H1 (cell line): ENCODE data around the gene SLITRK5. TPM values are rescaled to one million over a fixed set of nuclear protein-coding genes. Genes with fewer than 3 reads are reported as not detected.
A peak's percentile ranks its signal among the peaks of the same experiment; 100 is the strongest.

ENCODE experiments used
- CTCF ChIA-PET: fragments of 300-600 bp; sonication (Branson Sonifier 250); formaldehyde crosslinking; loops from one replicate; lab custom pipeline; 2021; ENCODE audit not compliant: partially characterized antibody; lab: Charles Lee
- POLR2A ChIA-PET: fragments of 300-600 bp; sonication (Branson Sonifier 250); formaldehyde crosslinking; loops from one replicate; lab custom pipeline; 2021; ENCODE audit warnings: inconsistent platforms; ENCODE audit not compliant: partially characterized antibody; lab: Charles Lee
- DNase-seq, 2 experiments: peaks; one replicate each; pipeline versions ENCODE4 v3.0.0 to v3.0.0-alpha.2; 2010 to 2022; ENCODE audit warnings: low spot score in 2 of 2, low read depth in 1 of 2, mixed read lengths in 1 of 2
- FAIRE-seq: peaks from 2 replicates; lab custom pipeline; 2011; peaks lifted over from hg19 to GRCh38; lab: Jason Lieb, UNC
- H2AFZ ChIP-seq: 2 replicates; pipeline ENCODE4 v1.8.1; 2012; ENCODE audit warnings: low read length, inconsistent platforms
- H2AK5ac ChIP-seq: 2 replicates; pipeline ENCODE4 v1.6.1; 2013; ENCODE audit warnings: low read depth, low read length
- H2BK120ac ChIP-seq: replicated peaks from 2 replicates; pipeline ENCODE3; 2013; ENCODE audit warnings: low read depth, low read length, inconsistent platforms
- H2BK12ac ChIP-seq: 2 replicates; pipeline ENCODE4 v1.6.1; 2013; ENCODE audit warnings: low read depth, low read length
- H2BK15ac ChIP-seq: 2 replicates; pipeline ENCODE4 v1.6.1; 2013; ENCODE audit warnings: low read length
- H2BK20ac ChIP-seq: 2 replicates; pipeline ENCODE4 v1.6.1; 2013; ENCODE audit warnings: low read length
- H2BK5ac ChIP-seq: 2 replicates; pipeline ENCODE4 v1.6.1; 2013; ENCODE audit warnings: low read depth, low read length
- H3K14ac ChIP-seq: 2 replicates; pipeline ENCODE4 v1.6.1; 2013; ENCODE audit warnings: inconsistent platforms; ENCODE audit not compliant: insufficient read length
- H3K18ac ChIP-seq: 2 replicates; pipeline ENCODE4 v1.6.1; 2013; ENCODE audit warnings: low read length; ENCODE audit errors: extremely low read depth
- H3K23ac ChIP-seq: 2 replicates; pipeline ENCODE4 v1.6.1; 2013; ENCODE audit warnings: inconsistent platforms; ENCODE audit not compliant: insufficient read length
- H3K23me2 ChIP-seq: 2 replicates; pipeline ENCODE4 v1.6.1; 2013; ENCODE audit warnings: low read depth, low read length
- H3K27ac ChIP-seq: 2 replicates; pipeline ENCODE4 v1.6.1; 2011; ENCODE audit warnings: low read depth, low read length, inconsistent platforms
- H3K27me3 ChIP-seq, 4 experiments: replicated peaks in 1 of 4; 1 replicate in 1 of 4; 2 replicates in 3 of 4; pipeline versions ENCODE4 v1.6.1 to v1.8.1; 2011 to 2013; ENCODE audit warnings: low read length in 3 of 4, mild to moderate bottlenecking in 3 of 4, inconsistent platforms in 2 of 4, mixed read lengths in 2 of 4, moderate library complexity in 1 of 4; ENCODE audit not compliant: control insufficient read depth in 3 of 4, insufficient read depth in 3 of 4; ENCODE audit errors: extremely low read depth in 1 of 4
- H3K36me3 ChIP-seq, 4 experiments: 2 replicates each; pipeline versions ENCODE4 v1.6.1 to v1.8.1; 2011 to 2013; ENCODE audit warnings: mild to moderate bottlenecking in 4 of 4, low read length in 3 of 4, moderate library complexity in 2 of 4, control low read depth in 1 of 4, inconsistent platforms in 1 of 4; ENCODE audit not compliant: insufficient read depth in 4 of 4, control insufficient read depth in 2 of 4
- H3K4ac ChIP-seq: replicated peaks from 2 replicates; pipeline ENCODE3; 2013; ENCODE audit warnings: low read length, low read depth, mixed read lengths, inconsistent platforms; ENCODE audit not compliant: insufficient read length
- H3K4me1 ChIP-seq, 4 experiments: replicated peaks in 1 of 4; 1 replicate in 1 of 4; 2 replicates in 3 of 4; pipeline versions ENCODE4 v1.6.1 to v1.8.1; 2011 to 2013; ENCODE audit warnings: low read length in 3 of 4, inconsistent platforms in 2 of 4, mixed read lengths in 1 of 4; ENCODE audit not compliant: insufficient read depth in 4 of 4, control insufficient read depth in 3 of 4
- H3K4me2 ChIP-seq, 2 experiments: 2 replicates each; pipeline versions ENCODE4 v1.6.1 to v1.8.1; 2011 to 2013; ENCODE audit warnings: low read depth in 2 of 2, low read length in 2 of 2, control low read depth in 1 of 2, inconsistent platforms in 1 of 2, mild to moderate bottlenecking in 1 of 2; ENCODE audit not compliant: insufficient read depth in 1 of 2
- H3K4me3 ChIP-seq, 4 experiments: fragments of 200-600, 300-600 bp in 1 of 4; sonication (generic), shearing (Covaris generic), sonication (Bioruptor Twin) in 1 of 4; 2 replicates each; pipeline versions ENCODE4 v1.5.1 to v1.8.1; 2011 to 2016; ENCODE audit warnings: low read length in 4 of 4, low read depth in 3 of 4, control low read depth in 2 of 4, inconsistent platforms in 2 of 4, mild to moderate bottlenecking in 2 of 4, mixed read lengths in 1 of 4, moderate library complexity in 1 of 4; ENCODE audit not compliant: insufficient read depth in 2 of 4; ENCODE audit errors: extremely low read depth in 1 of 4
- H3K56ac ChIP-seq: replicated peaks from 2 replicates; pipeline ENCODE3; 2013; ENCODE audit warnings: low read depth, mild to moderate bottlenecking, mixed read lengths, low read length, inconsistent platforms; ENCODE audit not compliant: insufficient read length
- H3K79me1 ChIP-seq: 2 replicates; pipeline ENCODE4 v1.6.1; 2013; ENCODE audit warnings: low read depth, low read length, control low read depth
- H3K79me2 ChIP-seq, 2 experiments: 2 replicates each; pipeline versions ENCODE4 v1.6.1 to v1.8.1; 2012 to 2013; ENCODE audit warnings: low read length in 2 of 2, mild to moderate bottlenecking in 2 of 2, inconsistent platforms in 1 of 2; ENCODE audit not compliant: insufficient read depth in 2 of 2, control insufficient read depth in 1 of 2
- H3K9ac ChIP-seq, 4 experiments: replicated peaks in 1 of 4; 1 replicate in 1 of 4; 2 replicates in 3 of 4; pipeline versions ENCODE4 v1.6.1 to v1.8.1; 2011 to 2013; ENCODE audit warnings: low read depth in 3 of 4, low read length in 3 of 4, control low read depth in 2 of 4, mild to moderate bottlenecking in 2 of 4, moderate library complexity in 2 of 4, inconsistent platforms in 1 of 4; ENCODE audit errors: extremely low read depth in 1 of 4
- H3K9me3 ChIP-seq, 2 experiments: 2 replicates each; pipeline versions ENCODE4 v1.6.1 to v1.8.1; 2012 to 2013; ENCODE audit warnings: mild to moderate bottlenecking in 2 of 2, moderate library complexity in 2 of 2, control low read depth in 1 of 2, inconsistent platforms in 1 of 2, low read depth in 1 of 2, low read length in 1 of 2, mixed read lengths in 1 of 2; ENCODE audit not compliant: insufficient read depth in 2 of 2
- H4K20me1 ChIP-seq, 2 experiments: replicated peaks in 1 of 2; 2 replicates each; pipeline versions ENCODE3 to v1.8.1; 2011 to 2013; ENCODE audit warnings: inconsistent platforms in 2 of 2, low read length in 2 of 2, mild to moderate bottlenecking in 1 of 2; ENCODE audit not compliant: insufficient read depth in 2 of 2, control insufficient read depth in 1 of 2
- H4K5ac ChIP-seq: 2 replicates; pipeline ENCODE4 v1.6.1; 2013; ENCODE audit warnings: low read length, low read depth, mixed read lengths, inconsistent platforms; ENCODE audit not compliant: insufficient read length
- H4K8ac ChIP-seq: 2 replicates; pipeline ENCODE4 v1.8.0; 2013; ENCODE audit warnings: mild to moderate bottlenecking, moderate library complexity, low read length, inconsistent platforms; ENCODE audit not compliant: insufficient read depth; ENCODE audit errors: extremely low read depth
- H4K91ac ChIP-seq: replicated peaks from 2 replicates; pipeline ENCODE3; 2013; ENCODE audit warnings: low read length, mixed read lengths, inconsistent platforms; ENCODE audit not compliant: insufficient read length
- E2F6 ChIP-seq: IDR thresholded peaks from 2 replicates; pipeline ENCODE4 v1.6.1; 2012; ENCODE audit warnings: inconsistent platforms
- KDM1A ChIP-seq: fragments of 200-600, 300-600 bp; sonication (generic); IDR thresholded peaks from 2 replicates; pipeline ENCODE4 v1.7.1; 2016; ENCODE audit warnings: mild to moderate bottlenecking, low read length, borderline replicate concordance
- KDM5A ChIP-seq: fragments of 200-600 bp; IDR thresholded peaks from 2 replicates; pipeline ENCODE4 v1.7.1; 2012; ENCODE audit warnings: mild to moderate bottlenecking, low read length, inconsistent platforms, mixed read lengths
- MAX ChIP-seq: IDR thresholded peaks from 2 replicates; pipeline ENCODE4 v1.6.1; 2012; ENCODE audit warnings: inconsistent platforms
- POLR2AphosphoS5 ChIP-seq: IDR thresholded peaks from 2 replicates; pipeline ENCODE4 v1.6.1; 2011; ENCODE audit warnings: low read depth, low read length
- TAF7 ChIP-seq: optimal IDR thresholded peaks from 2 replicates; pipeline ENCODE3; 2011; ENCODE audit warnings: low read depth, mild to moderate bottlenecking, inconsistent platforms, low read length, moderate library complexity, borderline replicate concordance
- TCF12 ChIP-seq: IDR thresholded peaks from 2 replicates; pipeline ENCODE4 v1.6.1; 2011; ENCODE audit warnings: low read depth, mild to moderate bottlenecking, low read length
- WGBS, 2 experiments: shearing (Covaris generic) in 1 of 2; methylation state at CpG; one replicate each; pipeline versions ENCODE4 v1.1.6 to v1.1.7; 2013 to 2015; ENCODE audit warnings: low lambda C conversion rate in 2 of 2, mixed read lengths in 2 of 2, inconsistent platforms in 1 of 2, low coverage in 1 of 2, missing lambda C conversion rate in 1 of 2; ENCODE audit not compliant: insufficient replicate concordance in 2 of 2, insufficient coverage in 1 of 2, insufficient read length in 1 of 2; ENCODE audit errors: extremely low coverage in 1 of 2, missing lambda C conversion rate in 1 of 2; 5-methylcytosine and 5-hydroxymethylcytosine counted together
- long read RNA-seq, 2 experiments: library from RNA in 1 of 2; library from capped mRNA in 1 of 2; stranded (forward); transcript quantifications; one replicate each; pipeline ENCODE4 v2.0.0, GENCODE V29; 2021; ENCODE audit warnings: inconsistent platforms in 1 of 2
- polyA minus RNA-seq, 3 experiments: library from RNA; depleted of rRNA, polyadenylated mRNA; stranded (reverse); fragments of >200 nt; gene quantifications; 1 replicate in 2 of 3; 2 replicates in 1 of 3; pipeline ENCODE4 v1.2.3, GENCODE V29; 2011
- polyA plus RNA-seq, 7 experiments: library from polyadenylated mRNA; depleted of rRNA in 3 of 7; stranded (reverse) in 5 of 7; unstranded in 2 of 7; fragments of >200 nt in 5 of 7; fragments of 200-250 nt in 2 of 7; gene quantifications; 1 replicate in 5 of 7; 2 replicates in 1 of 7; 4 replicates in 1 of 7; pipeline versions ENCODE4 v1.2.1 to v1.2.3, GENCODE V29; 2011 to 2013; ENCODE audit warnings: missing spikeins in 2 of 7, mixed read lengths in 2 of 7
- total RNA-seq: library from RNA; stranded (reverse); fragmentation: NEBNext Ultra II Directional; extraction: Animal tissue kit (Norgen Biotek cat#: 25700); gene quantifications from 2 replicates; pipeline ENCODE4 v1.2.1, GENCODE V29; 2021

The SLITRK5 gene
- 0.90 and 1.1 TPM in 2 replicates for total RNA-seq
- 0.27 and 0.42 TPM in 2 replicates for polyA plus RNA-seq (2011; rRNA removed)
- 0.37 TPM for polyA plus RNA-seq (2011; cell fraction: cytosol; rRNA removed)
- polyA plus RNA-seq (2011; cell fraction: nucleus; rRNA removed) = 0.73 TPM
- 0.51 to 0.58 TPM (median 0.55 TPM) in 4 replicates for polyA plus RNA-seq (2012, experiment 1 of 2)
- polyA plus RNA-seq (2012, experiment 2 of 2) = 0.41 TPM
- 1.4 TPM for polyA plus RNA-seq (2013, experiment 1 of 2)
- 1.3 TPM for polyA plus RNA-seq (2013, experiment 2 of 2)
- 0.66 TPM in 2 replicates for polyA minus RNA-seq (2011; rRNA and poly(A)+ RNA removed)
- polyA minus RNA-seq (2011; cell fraction: cytosol; rRNA and poly(A)+ RNA removed) = 0.59 TPM
- 2.0 TPM for polyA minus RNA-seq (2011; cell fraction: nucleus; rRNA and poly(A)+ RNA removed)
- long read RNA-seq, experiment 1, partial matches to known transcripts = 0 of 3 reads
- long read RNA-seq, experiment 1, other reads (novel, unspliced or antisense) = 3 of 3 reads
- long read RNA-seq, experiment 2 = 0 reads

GRCh38 chr13:87671031-87671752, at the start of gene SLITRK5:
Gene SLITRK5, plus strand, starts transcription at chr13:87671371. Its CDS starts 4,018 bp downstream, at chr13:87675389.
- peak within 1 kb of the TSS; percentile 53; the same call in 1 of the 2 replicates for H4K8ac ChIP-seq
- H2BK20ac ChIP-seq = no peak within 1 kb of the TSS
- no peak within 1 kb of the TSS for H2BK15ac ChIP-seq
- no peaks in the 10 kb centered on the region; a peak in 1 of 4 replicates for H3K9me3 ChIP-seq
- WGBS, 2 experiments = 1% methylated on average over 37 of the region's 43 CpGs; no CpG with 5 or more reads in 1 of the 2 experiments
- DNase-seq = peak in 1 of 2 experiments; percentile 94
- no peak within 1 kb of the TSS; the same call in 1 of the 2 replicates for H2BK5ac ChIP-seq
- no peak within 1 kb of the TSS for H4K91ac ChIP-seq
- H3K4me3 ChIP-seq = peak within 1 kb of the TSS; percentile 64 to 86 (median 70)
- H3K4me2 ChIP-seq = peak within 1 kb of the TSS; percentile 97 to 99
- H3K9ac ChIP-seq = peak within 1 kb of the TSS in 2 of 4 experiments; percentile 29 to 34; a peak in 2 of 7 replicates
- H3K56ac ChIP-seq = no peak within 1 kb of the TSS
- H4K5ac ChIP-seq = no peak within 1 kb of the TSS
- no peak within 1 kb of the TSS; the same call in 1 of the 2 replicates for H2BK12ac ChIP-seq
- no peak within 1 kb of the TSS for H3K27ac ChIP-seq
- H3K23me2 ChIP-seq = peaks cover 25% of the 10 kb centered on the region
- no peak within 1 kb of the TSS; the same call in 1 of the 2 replicates for H3K18ac ChIP-seq
- no peak within 1 kb of the TSS for H3K23ac ChIP-seq
- no peak within 1 kb of the TSS for H2AK5ac ChIP-seq
- no peaks in the 10 kb centered on the region for H3K79me1 ChIP-seq
- no peak within 1 kb of the TSS for H3K4ac ChIP-seq
- H3K36me3 ChIP-seq = peaks cover 0 to 7% (median 0%) of the 10 kb centered on the region in 4 experiments; a peak in 1 of 8 replicates
- no peak within 1 kb of the TSS for H2BK120ac ChIP-seq
- H3K79me2 ChIP-seq = no peaks in the 10 kb centered on the region
- CTCF ChIA-PET = interaction anchor here (0.6 to 2.0 kb wide), 11 partner anchors 11 to 1098 kb away, joined by 3 to 5 read pairs (median 3); no protein-coding TSS in a partner anchor
- peaks cover 24 to 31% (median 29%) of the 10 kb centered on the region in 4 experiments for H3K27me3 ChIP-seq
- H3K14ac ChIP-seq = no peak within 1 kb of the TSS
- peak within 1 kb of the TSS; percentile 87 for H2AFZ ChIP-seq
- H3K4me1 ChIP-seq = peaks cover 5 to 13% (median 9%) of the 10 kb centered on the region in 4 experiments; a peak in 6 of 7 replicates
- peaks cover 12 to 17% of the 10 kb centered on the region in 2 experiments for H4K20me1 ChIP-seq
- POLR2A ChIA-PET = interaction anchor here (0.5 to 0.7 kb wide), 2 partner anchors 11 to 788 kb away, joined by 3 read pairs; no protein-coding TSS in a partner anchor
- FAIRE-seq = peak; percentile 74
- TF ChIP-seq MAX (peak; percentile 63), KDM5A (no peak), KDM1A (0 out of 2 replicates have a peak, but pooled peaks have one; percentile 21), TAF7 (no peak), TCF12 (0 out of 2 replicates have a peak, but pooled peaks have one; percentile 2), POLR2AphosphoS5 (no peak; the same call in 1 of the 2 replicates), E2F6 (peak; percentile 43; the same call in 1 of the 2 replicates)
